ENCODE measurements around the gene SLC9B1.

The SLC9B1 gene

DNA sequence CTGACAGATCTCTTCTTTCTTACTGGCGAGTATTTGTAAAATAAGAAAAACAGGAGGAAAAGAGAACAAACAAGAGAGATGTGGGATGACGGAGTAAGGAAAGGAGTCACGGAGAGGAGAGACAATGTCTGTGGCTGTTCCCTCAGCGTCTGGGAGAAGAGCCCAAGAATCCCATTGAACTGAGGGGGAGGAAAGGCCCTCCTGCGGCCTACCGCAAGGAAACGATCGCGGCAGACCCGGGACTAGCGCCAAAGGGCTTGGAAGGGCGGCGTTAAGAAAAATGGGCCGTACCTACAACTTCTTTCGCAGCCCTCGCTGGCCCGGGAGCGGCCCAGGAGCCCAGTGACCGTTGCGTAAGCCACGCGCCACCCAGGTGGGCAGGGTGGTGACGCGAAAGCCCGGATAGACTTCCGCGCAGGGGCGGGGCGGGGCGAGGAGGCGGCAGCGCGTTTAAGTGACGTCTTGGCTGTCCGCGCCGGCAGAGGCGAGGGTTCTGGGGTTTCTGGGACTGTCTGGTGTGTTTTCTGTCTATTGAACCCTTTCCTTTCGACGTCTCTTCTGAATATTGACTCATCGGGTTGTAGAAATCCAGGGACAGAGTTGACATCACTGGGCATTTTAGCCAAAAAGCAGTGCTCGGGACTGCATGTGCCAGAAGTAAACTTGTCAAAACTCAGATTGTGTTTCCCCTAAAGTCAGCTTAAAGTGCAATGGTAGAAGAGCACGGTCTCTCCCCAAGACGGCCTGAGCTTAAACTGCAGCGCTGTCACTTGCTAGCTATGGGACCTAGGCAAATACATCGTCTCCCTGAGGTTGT, at the start of gene SLC9B1:
SLC9B1 (minus strand) TSS at position 398 of the 817 bp plus-strand sequence. CDS start 27,994 bp downstream, outside the sequence.
- peak; percentile 91 for DNase-seq (ENCODE audit: low read depth)
- peak within 1 kb of the TSS; percentile 49 for H3K4me3 ChIP-seq (ENCODE audit: control insufficient read depth, low read depth, low read length)
- TF ChIP-seq, protein P1, sequence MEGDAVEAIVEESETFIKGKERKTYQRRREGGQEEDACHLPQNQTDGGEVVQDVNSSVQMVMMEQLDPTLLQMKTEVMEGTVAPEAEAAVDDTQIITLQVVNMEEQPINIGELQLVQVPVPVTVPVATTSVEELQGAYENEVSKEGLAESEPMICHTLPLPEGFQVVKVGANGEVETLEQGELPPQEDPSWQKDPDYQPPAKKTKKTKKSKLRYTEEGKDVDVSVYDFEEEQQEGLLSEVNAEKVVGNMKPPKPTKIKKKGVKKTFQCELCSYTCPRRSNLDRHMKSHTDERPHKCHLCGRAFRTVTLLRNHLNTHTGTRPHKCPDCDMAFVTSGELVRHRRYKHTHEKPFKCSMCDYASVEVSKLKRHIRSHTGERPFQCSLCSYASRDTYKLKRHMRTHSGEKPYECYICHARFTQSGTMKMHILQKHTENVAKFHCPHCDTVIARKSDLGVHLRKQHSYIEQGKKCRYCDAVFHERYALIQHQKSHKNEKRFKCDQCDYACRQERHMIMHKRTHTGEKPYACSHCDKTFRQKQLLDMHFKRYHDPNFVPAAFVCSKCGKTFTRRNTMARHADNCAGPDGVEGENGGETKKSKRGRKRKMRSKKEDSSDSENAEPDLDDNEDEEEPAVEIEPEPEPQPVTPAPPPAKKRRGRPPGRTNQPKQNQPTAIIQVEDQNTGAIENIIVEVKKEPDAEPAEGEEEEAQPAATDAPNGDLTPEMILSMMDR (IDR thresholded peaks at IDR 0.05; ENCODE audit: control insufficient read depth, insufficient read depth, low read depth, low read length, missing control alignments) = no peak

DNA sequence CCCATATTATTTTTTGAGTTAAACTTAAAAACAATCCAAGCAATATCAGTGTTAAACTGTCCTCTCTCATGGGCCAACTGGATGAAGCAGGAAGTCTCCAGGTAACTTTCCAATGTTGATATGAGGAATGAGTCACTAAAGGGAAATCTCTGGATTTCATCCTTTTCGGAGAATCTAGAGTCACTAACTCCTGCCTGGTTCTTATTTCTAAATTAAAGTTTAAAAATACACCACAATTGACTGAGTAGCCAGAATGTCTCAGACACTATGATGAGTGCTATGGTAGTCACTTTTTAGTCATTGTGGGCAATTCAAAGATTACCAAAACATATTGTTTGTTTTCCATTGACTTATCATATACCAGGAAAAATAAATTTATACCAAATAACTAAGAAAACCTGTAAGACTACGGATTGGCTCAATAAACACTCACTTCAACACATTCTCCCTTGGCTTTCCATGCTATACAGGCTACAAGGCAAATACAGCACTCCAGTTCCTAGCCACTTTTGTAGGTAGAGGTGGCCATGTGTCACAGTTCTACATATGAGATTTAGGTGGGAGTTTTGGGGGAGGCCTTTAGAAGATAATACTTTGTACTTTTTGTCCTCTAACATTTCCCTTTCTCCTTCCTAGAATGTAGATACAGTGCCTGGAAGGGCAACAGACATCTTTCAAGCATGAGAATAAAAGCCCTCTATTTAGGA, 48.5 kb upstream of the SLC9B1 start:
- DNase-seq (ENCODE audit: low read depth) = no peak
- TF ChIP-seq, protein P1 (IDR thresholded peaks at IDR 0.05; ENCODE audit: control insufficient read depth, insufficient read depth, low read depth, low read length, missing control alignments) = no peak
- H3K4me3 ChIP-seq (ENCODE audit: control insufficient read depth, low read depth, low read length) = no peak overlapping the region

DNA sequence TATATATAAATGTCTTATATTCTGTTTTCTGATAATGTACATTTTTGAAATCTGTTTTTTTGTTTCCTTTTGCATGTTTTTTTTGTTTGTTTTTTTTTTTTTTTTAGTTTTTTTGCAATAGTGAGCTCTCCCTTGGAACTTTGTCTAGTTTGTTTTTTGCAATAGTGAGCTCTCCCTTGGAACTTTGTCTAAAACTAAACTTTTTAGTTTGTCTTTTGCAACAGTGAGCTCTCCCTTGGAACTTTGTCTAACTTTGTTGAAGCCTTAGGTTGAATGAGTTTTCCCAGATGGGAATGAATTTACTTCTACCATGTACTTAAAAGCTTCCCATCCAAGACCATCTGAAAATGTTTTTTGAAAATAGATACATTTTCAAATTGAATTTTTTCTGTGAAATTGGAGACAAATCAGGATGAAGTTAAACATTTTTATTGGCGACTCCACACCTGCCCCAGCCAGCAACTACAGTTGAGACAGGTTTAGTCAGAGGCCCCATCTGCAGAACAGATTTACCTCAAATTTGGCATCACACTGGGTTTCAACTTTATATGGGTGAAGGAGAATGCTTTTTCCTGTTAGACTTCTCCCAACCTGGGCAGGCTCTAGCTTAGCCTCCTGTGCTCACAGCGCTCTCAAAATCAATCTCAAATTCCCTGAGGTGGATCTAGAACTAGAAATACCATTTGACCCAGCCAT, 41.1 kb upstream of the SLC9B1 start:
- DNase-seq (ENCODE audit: low read depth) = no peak
- TF ChIP-seq, protein P1 (IDR thresholded peaks at IDR 0.05; ENCODE audit: control insufficient read depth, insufficient read depth, low read depth, low read length, missing control alignments) = no peak
- no peak overlapping the region for H3K4me3 ChIP-seq (ENCODE audit: control insufficient read depth, low read depth, low read length)

DNA sequence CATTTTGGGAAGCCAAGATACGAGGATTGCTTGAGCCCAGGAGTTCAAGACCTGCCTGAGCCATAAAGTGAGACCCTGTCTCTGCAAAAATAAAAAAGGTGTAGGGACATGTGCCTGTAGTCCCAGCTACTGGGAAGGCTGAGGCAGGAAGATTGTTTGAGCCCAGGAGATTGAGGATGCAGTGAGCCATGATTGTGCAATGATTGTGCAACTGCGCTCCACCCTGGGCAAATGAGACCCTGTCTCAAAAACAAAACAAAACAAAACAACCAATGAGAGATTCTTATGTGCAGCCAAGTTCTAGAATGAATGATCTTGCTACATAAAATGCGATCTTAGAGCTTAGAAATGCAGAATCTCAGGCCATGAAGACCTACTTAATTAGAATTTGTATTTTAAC, 34.5 kb upstream of the SLC9B1 start:
- TF ChIP-seq, protein P1 (IDR thresholded peaks at IDR 0.05; ENCODE audit: control insufficient read depth, insufficient read depth, low read depth, low read length, missing control alignments) = no peak
- DNase-seq (ENCODE audit: low read depth) = no peak
- H3K4me3 ChIP-seq (ENCODE audit: control insufficient read depth, low read depth, low read length) = no peak overlapping the region

- DNase-seq (ENCODE audit: low read depth) = no peak
- H3K4me3 ChIP-seq (ENCODE audit: control insufficient read depth, low read depth, low read length) = no peak overlapping the region
- TF ChIP-seq, protein P1 (IDR thresholded peaks at IDR 0.05; ENCODE audit: control insufficient read depth, insufficient read depth, low read depth, low read length, missing control alignments) = no peak
Measured at GRCh38 chr4:103052779-103053178, 33.3 kb upstream of the SLC9B1 start.

- TF ChIP-seq, protein P1 (IDR thresholded peaks at IDR 0.05; ENCODE audit: control insufficient read depth, insufficient read depth, low read depth, low read length, missing control alignments) = no peak
- no peak for DNase-seq (ENCODE audit: low read depth)
- H3K4me3 ChIP-seq (ENCODE audit: control insufficient read depth, low read depth, low read length) = no peak overlapping the region
Measured at GRCh38 chr4:103052145-103052544, 32.6 kb upstream of the SLC9B1 start.

All from AG09309 (cell line).